ENCODE measurements around the gene OAS1.

The OAS1 gene

GRCh38 chr12:112938751-112939150 lies 32.0 kb downstream of the OAS1 start:
- Histone ChIP-seq H3K36me3 (replicated peaks; ENCODE audit: low read depth, low read length) (no peaks in the 10 kb centered on the region), H3K4me3 (ENCODE audit: low read length) (peak overlapping the region; percentile 85), H4K20me1 (ENCODE audit: insufficient read depth, low read length) (no peaks in the 10 kb centered on the region), H3K9ac (ENCODE audit: low read length) (peak overlapping the region; percentile 72), H3K9me3 (ENCODE audit: insufficient read depth, low read length) (no peaks in the 10 kb centered on the region), H3K27me3 (ENCODE audit: low read depth, low read length) (no peaks in the 10 kb centered on the region; the same call in 1 of the 2 replicates), H2AFZ (ENCODE audit: low read depth, low read length) (peak overlapping the region; percentile 85), H3K27ac (ENCODE audit: low read length) (no peak overlapping the region), H3K79me2 (ENCODE audit: low read length) (no peaks in the 10 kb centered on the region), H3K4me1 (ENCODE audit: low read length) (peaks cover 29% of the 10 kb centered on the region), H3K4me2 (ENCODE audit: low read length) (peak overlapping the region; percentile 84)
- TF ChIP-seq CTCF (IDR thresholded peaks at IDR 0.05; ENCODE audit: low read depth, low read length) (no peak), EZH2phosphoT487 (IDR thresholded peaks at IDR 0.05; ENCODE audit: low read depth) (no peak)

GRCh38 chr12:112939761-112940381 lies 33.1 kb downstream of the OAS1 start:
- H3K79me2 ChIP-seq (ENCODE audit: low read length) = no peaks in the 10 kb centered on the region
- no peaks in the 10 kb centered on the region for H3K9me3 ChIP-seq (ENCODE audit: insufficient read depth, low read length)
- TF ChIP-seq CTCF (IDR thresholded peaks at IDR 0.05; ENCODE audit: low read depth, low read length) (no peak), EZH2phosphoT487 (IDR thresholded peaks at IDR 0.05; ENCODE audit: low read depth) (no peak)
- peaks cover 4% of the 10 kb centered on the region for H3K36me3 ChIP-seq (replicated peaks; ENCODE audit: low read depth, low read length)
- H3K27me3 ChIP-seq (ENCODE audit: low read depth, low read length) = no peaks in the 10 kb centered on the region; the same call in 1 of the 2 replicates
- peak overlapping the region; percentile 35 for H3K27ac ChIP-seq (ENCODE audit: low read length)
- no peaks in the 10 kb centered on the region for H4K20me1 ChIP-seq (ENCODE audit: insufficient read depth, low read length)
- H3K4me3 ChIP-seq (ENCODE audit: low read length) = peak overlapping the region; percentile 85
- H2AFZ ChIP-seq (ENCODE audit: low read depth, low read length) = peak overlapping the region; percentile 6; the same call in 1 of the 2 replicates
- peaks cover 29% of the 10 kb centered on the region for H3K4me1 ChIP-seq (ENCODE audit: low read length)
- peak overlapping the region; percentile 72; the same call in 1 of the 2 replicates for H3K9ac ChIP-seq (ENCODE audit: low read length)
- peak overlapping the region; percentile 84 for H3K4me2 ChIP-seq (ENCODE audit: low read length)

GRCh38 chr12:112941528-112942335 lies 35.0 kb downstream of the OAS1 start:
- Histone ChIP-seq H3K36me3 (replicated peaks; ENCODE audit: low read depth, low read length) (peaks cover 4% of the 10 kb centered on the region), H4K20me1 (ENCODE audit: insufficient read depth, low read length) (no peaks in the 10 kb centered on the region), H3K9ac (ENCODE audit: low read length) (no peak overlapping the region), H3K79me2 (ENCODE audit: low read length) (no peaks in the 10 kb centered on the region), H3K27me3 (ENCODE audit: low read depth, low read length) (no peaks in the 10 kb centered on the region; the same call in 1 of the 2 replicates), H3K4me1 (ENCODE audit: low read length) (peaks cover 29% of the 10 kb centered on the region), H2AFZ (ENCODE audit: low read depth, low read length) (no peak overlapping the region), H3K4me2 (ENCODE audit: low read length) (no peak overlapping the region), H3K27ac (ENCODE audit: low read length) (no peak overlapping the region), H3K4me3 (ENCODE audit: low read length) (no peak overlapping the region), H3K9me3 (ENCODE audit: insufficient read depth, low read length) (no peaks in the 10 kb centered on the region)
- TF ChIP-seq EZH2phosphoT487 (IDR thresholded peaks at IDR 0.05; ENCODE audit: low read depth) (no peak), CTCF (IDR thresholded peaks at IDR 0.05; ENCODE audit: low read depth, low read length) (no peak)

- Histone ChIP-seq H4K20me1 (ENCODE audit: insufficient read depth, low read length) (no peaks in the 10 kb centered on the region), H3K9me3 (ENCODE audit: insufficient read depth, low read length) (no peaks in the 10 kb centered on the region), H3K36me3 (replicated peaks; ENCODE audit: low read depth, low read length) (peaks cover 11% of the 10 kb centered on the region), H2AFZ (ENCODE audit: low read depth, low read length) (no peak overlapping the region), H3K27ac (ENCODE audit: low read length) (no peak overlapping the region), H3K9ac (ENCODE audit: low read length) (no peak overlapping the region), H3K4me3 (ENCODE audit: low read length) (no peak overlapping the region), H3K79me2 (ENCODE audit: low read length) (no peaks in the 10 kb centered on the region), H3K4me1 (ENCODE audit: low read length) (peaks cover 29% of the 10 kb centered on the region), H3K27me3 (ENCODE audit: low read depth, low read length) (no peaks in the 10 kb centered on the region; the same call in 1 of the 2 replicates), H3K4me2 (ENCODE audit: low read length) (no peak overlapping the region)
- TF ChIP-seq EZH2phosphoT487 (IDR thresholded peaks at IDR 0.05; ENCODE audit: low read depth) = no peak
- TF ChIP-seq CTCF (IDR thresholded peaks at IDR 0.05; ENCODE audit: low read depth, low read length) = no peak
These were observed 35.8 kb downstream of the OAS1 start for GRCh38 chr12:112942572-112942971.

Data from OCI-LY3 (cell line).